RWPE2 (cell line): Measurements from ENCODE around the gene TLL2.

Experiments used
- ATAC-seq: fragments of 200-7000 bp; cut with Tn5 transposase; 3 replicates; pipeline ENCODE4 v1.9.1; 2021; ENCODE audit warnings: low read depth
- DNase-seq: peaks from one replicate; pipeline ENCODE4 v3.0.0-alpha.2; 2020; ENCODE audit warnings: low spot score
- H3K27ac ChIP-seq: fragments of 450-650 bp; 2 replicates; pipeline ENCODE4 v1.5.1; 2017; ENCODE audit warnings: mild to moderate bottlenecking; ENCODE audit not compliant: poor library complexity, severe bottlenecking
- H3K27me3 ChIP-seq: fragments of 250-450 bp; sonication (Bioruptor Pico); 2 replicates; pipeline ENCODE4 v1.5.1; 2021; ENCODE audit warnings: mild to moderate bottlenecking, moderate library complexity; ENCODE audit not compliant: insufficient read depth, poor library complexity, severe bottlenecking
- H3K36me3 ChIP-seq: fragments of 250-450 bp; sonication (Bioruptor Pico); 2 replicates; pipeline ENCODE4 v1.5.1; 2020; ENCODE audit warnings: low read depth, mild to moderate bottlenecking, moderate library complexity
- H3K4me1 ChIP-seq: fragments of 250-450 bp; sonication (Bioruptor Pico); 2 replicates; pipeline ENCODE4 v1.5.1; 2021; ENCODE audit warnings: mild to moderate bottlenecking, moderate library complexity; ENCODE audit not compliant: insufficient read depth, poor library complexity, severe bottlenecking
- H3K4me3 ChIP-seq: fragments of 250-450 bp; sonication (Bioruptor Pico); 2 replicates; pipeline ENCODE4 v1.5.1; 2021; ENCODE audit warnings: mild to moderate bottlenecking, moderate library complexity; ENCODE audit not compliant: severe bottlenecking
- H3K9me3 ChIP-seq: fragments of 250-450 bp; sonication (Bioruptor Pico); 2 replicates; pipeline ENCODE4 v1.5.1; 2021; ENCODE audit warnings: mild to moderate bottlenecking, moderate library complexity; ENCODE audit not compliant: severe bottlenecking
- CTCF ChIP-seq: fragments of 450-650 bp; IDR thresholded peaks from one replicate; pipeline ENCODE4 v1.5.1; 2017; ENCODE audit warnings: mild to moderate bottlenecking, moderate library complexity; ENCODE audit not compliant: poor library complexity, severe bottlenecking

TLL2 gene

GRCh38 chr10:96509017-96509641, 4.6 kb downstream of the TLL2 start:
- Histone ChIP-seq H3K4me1 (peaks cover 13% of the 10 kb centered on the region), H3K9me3 (no peaks in the 10 kb centered on the region), H3K27ac (no peak overlapping the region), H3K27me3 (peaks cover 10% of the 10 kb centered on the region), H3K36me3 (no peaks in the 10 kb centered on the region), H3K4me3 (no peak overlapping the region)
- no peak for ATAC-seq
- no peak for TF ChIP-seq CTCF
- DNase-seq = no peak

GRCh38 chr10:96507044-96507443, 6.7 kb downstream of the TLL2 start:
- Histone ChIP-seq H3K27ac (no peak overlapping the region), H3K4me3 (no peak overlapping the region), H3K9me3 (no peaks in the 10 kb centered on the region), H3K4me1 (peaks cover 25% of the 10 kb centered on the region), H3K36me3 (no peaks in the 10 kb centered on the region), H3K27me3 (no peaks in the 10 kb centered on the region)
- no peak for TF ChIP-seq CTCF
- DNase-seq = no peak
- no peak for ATAC-seq

- no peak for TF ChIP-seq CTCF
Observed at GRCh38 chr10:96505150-96506136, 8.3 kb downstream of the TLL2 start.

GRCh38 chr10:96502561-96503282, 11.0 kb downstream of the TLL2 start:
- TF ChIP-seq CTCF = no peak
- no peak overlapping the region for H3K4me3 ChIP-seq
- H3K27me3 ChIP-seq = no peaks in the 10 kb centered on the region
- no peak for ATAC-seq
- H3K4me1 ChIP-seq = peaks cover 32% of the 10 kb centered on the region
- DNase-seq = no peak
- peak overlapping the region; percentile 34 for H3K27ac ChIP-seq
- no peaks in the 10 kb centered on the region for H3K9me3 ChIP-seq
- H3K36me3 ChIP-seq = no peaks in the 10 kb centered on the region

More at GRCh38 chr10:96505150-96506136, 8.3 kb downstream of the TLL2 start:
- H3K9me3 ChIP-seq = no peaks in the 10 kb centered on the region
- peak; percentile 68 for ATAC-seq
- peaks cover 32% of the 10 kb centered on the region for H3K4me1 ChIP-seq
- no peaks in the 10 kb centered on the region for H3K27me3 ChIP-seq
- H3K27ac ChIP-seq = peak overlapping the region; percentile 46
- no peaks in the 10 kb centered on the region for H3K36me3 ChIP-seq
- no peak overlapping the region for H3K4me3 ChIP-seq
- no peak for DNase-seq
